ENCODE data around the gene BTG2. TPM values are rescaled to one million over a fixed set of nuclear protein-coding genes. Genes with fewer than 3 reads are reported as not detected.

Gene BTG2
- total RNA-seq, 1 donor from 2014 or later = 111 TPM

GRCh38 chr1:203317429-203318228 lies 12.3 kb downstream of the BTG2 start:
- no peak for DNase-seq (ENCODE audit: low spot score)

GRCh38 chr1:203318229-203318517 lies 12.9 kb downstream of the BTG2 start:
- no peak for DNase-seq (ENCODE audit: low spot score)

GRCh38 chr1:203320591-203321272 lies 15.4 kb downstream of the BTG2 start:
- DNase-seq (ENCODE audit: low spot score) = peak; percentile 49

- no peak for DNase-seq (ENCODE audit: low spot score)
Observed at GRCh38 chr1:203321273-203322052, 16.1 kb downstream of the BTG2 start.

GRCh38 chr1:203322500-203323179 lies 17.3 kb downstream of the BTG2 start:
- no peak for DNase-seq (ENCODE audit: low spot score)

- no peak for DNase-seq (ENCODE audit: low spot score)
Observed at GRCh38 chr1:203323587-203323986, 18.3 kb downstream of the BTG2 start.

- DNase-seq (ENCODE audit: low spot score) = no peak
Observed at GRCh38 chr1:203324105-203325025, 19.0 kb downstream of the BTG2 start.

GRCh38 chr1:203325026-203325417 lies 19.7 kb downstream of the BTG2 start:
- no peak for DNase-seq (ENCODE audit: low spot score)

GRCh38 chr1:203325418-203326091 lies 20.2 kb downstream of the BTG2 start:
- DNase-seq (ENCODE audit: low spot score) = peak; percentile 69

- peak; percentile 94 for DNase-seq (ENCODE audit: low spot score)
Observed at GRCh38 chr1:203326830-203327683, 21.7 kb downstream of the BTG2 start.

- DNase-seq (ENCODE audit: low spot score) = peak; percentile 63
Observed at GRCh38 chr1:203327684-203328457, 22.6 kb downstream of the BTG2 start.

GRCh38 chr1:203328714-203329122 lies 23.4 kb downstream of the BTG2 start:
- peak; percentile 60 for DNase-seq (ENCODE audit: low spot score)

GRCh38 chr1:203331224-203331623 lies 25.9 kb downstream of the BTG2 start:
- no peak for DNase-seq (ENCODE audit: low spot score)

- no peak for DNase-seq (ENCODE audit: low spot score)
Observed at GRCh38 chr1:203335503-203335902, 30.2 kb downstream of the BTG2 start.

GRCh38 chr1:203336097-203336496 lies 30.8 kb downstream of the BTG2 start:
- DNase-seq (ENCODE audit: low spot score) = no peak

- DNase-seq (ENCODE audit: low spot score) = peak; percentile 73
Observed at GRCh38 chr1:203338335-203339036, 33.2 kb downstream of the BTG2 start.

- DNase-seq (ENCODE audit: low spot score) = peak; percentile 79
Observed at GRCh38 chr1:203340112-203340790, 34.9 kb downstream of the BTG2 start.
